Measurements from ENCODE around the gene CHN2.

Gene CHN2

GRCh38 chr7:29315122-29315891 lies 120.7 kb downstream of the CHN2 start:
- no peak for DNase-seq

DNA sequence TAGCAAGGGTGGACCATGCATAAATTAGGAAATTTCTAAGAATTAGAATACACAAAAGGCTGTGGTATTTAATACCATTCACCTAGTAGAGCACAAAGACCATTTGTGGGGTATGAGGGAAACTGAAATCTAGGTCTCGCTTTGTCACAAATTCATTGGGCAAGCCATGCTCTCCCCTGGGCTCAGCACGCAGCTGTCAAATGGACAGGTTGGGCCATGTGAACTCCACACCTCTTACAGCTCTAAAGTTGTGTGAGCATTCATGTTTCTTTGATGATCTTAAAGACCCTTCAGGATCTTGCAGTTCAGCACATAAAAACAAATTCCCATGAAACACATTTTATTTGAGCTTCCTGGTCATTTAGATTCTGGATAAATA lies 121.3 kb downstream of the CHN2 start:
- no peak for DNase-seq

DNA sequence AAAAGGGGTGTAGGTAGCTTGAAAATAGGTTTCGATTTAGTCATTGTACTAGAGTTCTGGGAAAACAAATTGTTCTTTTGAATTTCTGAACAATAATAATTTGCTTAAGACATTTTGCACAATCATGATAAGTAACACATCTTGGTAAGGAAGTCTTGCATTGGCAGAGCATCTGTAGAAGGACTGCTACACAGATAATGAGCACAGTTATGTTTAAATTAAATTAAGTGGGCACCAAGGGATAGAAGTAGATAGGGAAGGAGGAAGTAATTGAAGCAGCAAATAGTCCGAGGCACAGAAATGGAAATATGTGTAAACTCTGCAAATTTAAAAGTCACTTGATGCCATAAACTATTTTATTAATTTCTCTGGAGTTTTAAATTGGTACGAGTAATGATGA lies 122.4 kb downstream of the CHN2 start:
- DNase-seq: no peak

- no peak for DNase-seq
Measured at GRCh38 chr7:29318853-29319718, 124.5 kb downstream of the CHN2 start.

GRCh38 chr7:29319719-29320521 lies 125.3 kb downstream of the CHN2 start:
- peak; percentile 31 for DNase-seq

DNA sequence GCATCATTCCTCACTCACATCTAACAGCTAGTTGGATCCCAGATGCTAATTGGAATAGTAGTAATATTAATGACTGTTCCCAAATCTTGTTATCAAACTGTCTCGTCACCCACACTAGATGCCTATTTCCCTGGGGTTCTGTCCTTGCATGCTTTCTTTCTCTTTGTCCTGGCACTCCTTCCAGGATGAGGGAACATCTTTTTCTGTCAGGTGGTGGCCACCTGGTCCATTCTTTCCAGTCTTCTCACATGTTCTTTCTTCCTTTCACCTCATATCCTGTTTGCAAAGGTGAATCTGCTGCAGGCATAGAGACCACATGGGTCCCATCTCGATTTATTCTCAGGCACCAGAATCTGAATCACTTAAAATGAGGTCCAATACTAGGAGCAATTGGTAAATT lies 126.0 kb downstream of the CHN2 start:
- DNase-seq: no peak

DNA sequence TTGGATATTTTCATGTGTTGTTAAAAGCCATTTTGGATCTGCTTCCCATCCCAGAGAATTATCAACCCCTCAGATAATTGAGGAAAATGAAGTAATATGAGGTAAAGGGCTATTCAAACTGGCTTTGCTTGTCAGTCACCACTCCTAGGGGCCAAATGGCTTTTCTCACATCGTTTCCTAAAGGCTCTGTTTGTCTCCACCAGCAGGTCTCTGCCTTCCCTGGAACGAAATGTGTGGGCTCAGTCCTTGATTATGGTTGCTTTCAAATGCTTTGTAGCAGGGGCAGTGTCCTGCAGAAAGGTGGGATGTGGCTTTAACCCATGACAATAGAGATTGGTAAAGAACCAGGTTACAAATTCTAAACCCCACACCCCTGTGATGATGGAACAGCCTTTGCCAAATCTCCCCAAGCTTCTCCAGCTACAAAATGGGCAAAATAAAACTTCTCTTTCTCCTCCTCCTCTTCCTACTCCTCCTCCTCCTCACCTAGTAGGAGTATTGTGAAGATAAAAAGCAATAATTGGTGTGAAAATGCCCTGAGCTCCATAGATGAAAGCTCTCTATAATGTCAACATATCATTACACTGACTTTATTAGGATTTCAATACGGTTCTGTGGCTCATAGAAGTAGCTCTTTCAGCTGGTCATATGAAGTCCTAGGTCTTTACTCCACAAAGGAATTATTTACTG lies 127.6 kb downstream of the CHN2 start:
- no peak for DNase-seq

DNA sequence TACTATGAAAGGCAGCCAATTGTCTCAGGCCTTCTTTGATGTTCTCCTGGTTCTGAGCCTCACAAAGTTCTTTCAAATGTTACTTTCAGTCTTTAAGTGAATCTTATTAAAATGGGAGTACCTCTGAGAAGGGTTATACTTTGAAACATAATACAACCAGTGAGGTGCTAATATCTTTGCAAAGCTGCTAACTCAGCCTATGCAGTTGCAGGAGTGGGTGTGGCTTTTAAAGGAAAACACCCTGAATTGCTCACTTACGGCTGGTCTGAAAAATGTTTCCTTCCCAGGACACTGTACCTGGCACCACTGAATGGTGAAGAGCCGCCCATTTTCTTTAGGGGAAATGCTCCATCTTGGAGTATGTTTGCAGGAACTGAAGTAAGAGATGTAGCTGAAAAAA lies 130.9 kb downstream of the CHN2 start:
- no peak for DNase-seq

DNA sequence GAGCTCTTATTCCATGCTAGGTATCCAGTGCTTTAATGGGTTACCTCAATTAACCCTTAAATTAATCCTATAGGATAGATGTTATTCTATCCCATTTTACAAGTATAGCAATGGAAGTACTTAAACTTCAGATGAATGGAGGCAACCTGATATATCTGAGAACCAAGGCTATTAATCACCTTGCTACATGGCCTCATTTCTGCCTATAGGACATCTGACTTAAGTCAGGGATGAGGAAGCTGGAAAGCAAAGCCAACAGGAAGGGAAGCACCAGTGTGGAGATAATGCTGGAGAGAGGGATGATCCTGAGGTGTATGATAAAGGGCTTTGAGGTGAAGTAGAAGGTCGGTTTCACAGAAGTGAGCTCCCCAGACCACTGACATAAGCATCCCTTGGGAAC lies 132.3 kb downstream of the CHN2 start:
- no peak for DNase-seq

GRCh38 chr7:29327455-29327854 lies 132.9 kb downstream of the CHN2 start:
- no peak for DNase-seq

DNA sequence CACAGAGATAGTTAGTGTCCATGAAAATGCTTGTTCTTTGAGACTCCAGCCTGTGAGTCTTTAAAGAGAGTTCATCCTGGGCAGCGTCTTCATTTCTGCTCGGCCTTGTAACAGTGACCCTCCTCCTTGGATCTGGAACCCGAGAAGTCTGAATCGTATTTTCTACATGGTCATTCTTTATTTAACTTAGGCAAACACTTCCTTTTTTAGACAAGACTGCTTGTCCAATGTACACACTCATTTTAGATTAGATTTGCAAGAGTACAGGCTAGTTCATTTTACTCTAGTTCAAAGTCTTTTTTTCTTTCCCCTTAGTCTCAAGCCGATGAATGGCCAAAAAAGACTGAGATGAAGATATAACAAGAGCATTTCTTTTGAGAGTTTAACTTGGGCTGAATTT lies 133.5 kb downstream of the CHN2 start:
- DNase-seq: no peak

DNA sequence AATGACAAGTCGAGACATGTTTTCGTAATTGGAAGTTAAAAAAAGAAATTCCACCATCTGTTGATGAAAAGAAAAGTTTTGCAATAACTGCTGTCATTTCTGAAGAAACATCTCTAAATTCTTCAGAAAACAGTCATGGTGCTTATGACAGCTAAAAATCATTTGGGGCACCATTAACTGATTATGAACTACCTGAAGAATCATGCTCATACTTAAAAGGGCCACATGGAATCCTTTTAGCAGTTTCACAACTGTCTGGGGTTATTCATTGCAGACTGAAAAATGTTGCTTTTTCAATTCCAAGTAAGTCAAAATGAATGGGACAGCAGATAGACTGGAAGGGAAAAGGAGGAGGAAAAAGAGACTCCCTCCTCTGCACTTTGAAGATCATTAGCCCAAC lies 134.2 kb downstream of the CHN2 start:
- DNase-seq: no peak

GRCh38 chr7:29329686-29330085 lies 135.1 kb downstream of the CHN2 start:
- DNase-seq: no peak

DNA sequence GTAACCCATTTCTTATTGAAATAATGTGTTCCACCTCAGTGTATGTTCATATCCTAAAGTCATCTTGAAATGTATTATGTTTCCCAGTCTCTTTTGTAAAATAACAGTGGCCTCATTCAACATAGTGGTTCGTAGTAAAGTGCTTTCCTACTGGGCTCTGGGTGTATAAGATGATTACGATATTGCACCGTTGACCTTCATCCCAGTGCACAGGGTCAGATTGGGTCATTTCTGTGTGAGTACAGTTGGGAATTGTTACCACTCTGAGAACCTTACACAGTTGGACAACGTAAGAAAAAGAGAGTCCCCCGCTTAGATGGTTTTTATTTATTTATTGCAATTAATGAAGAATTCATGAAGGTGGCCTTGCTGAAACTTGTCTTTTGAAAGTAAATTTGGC lies 135.6 kb downstream of the CHN2 start:
- no peak for DNase-seq

DNA sequence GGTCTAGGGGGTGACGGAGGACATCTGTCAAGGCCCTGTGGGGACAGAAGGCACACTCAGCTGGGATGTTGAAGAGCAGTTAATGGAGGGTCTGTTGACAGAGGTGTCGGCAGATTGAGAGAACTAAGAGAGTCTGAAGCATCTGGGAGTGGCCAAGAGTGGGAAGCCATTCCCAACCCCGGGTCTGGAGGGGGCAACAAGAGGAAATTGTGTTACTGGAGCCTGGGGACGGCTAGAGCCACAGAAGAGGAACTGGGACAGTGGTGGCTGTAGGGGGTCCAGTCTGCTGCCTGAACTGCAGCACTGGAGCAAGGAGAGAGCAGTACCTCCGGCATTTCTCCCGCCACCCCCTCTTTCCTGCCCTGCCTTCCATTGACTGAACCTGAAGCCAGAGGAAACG lies 136.6 kb downstream of the CHN2 start:
- DNase-seq: no peak

DNA sequence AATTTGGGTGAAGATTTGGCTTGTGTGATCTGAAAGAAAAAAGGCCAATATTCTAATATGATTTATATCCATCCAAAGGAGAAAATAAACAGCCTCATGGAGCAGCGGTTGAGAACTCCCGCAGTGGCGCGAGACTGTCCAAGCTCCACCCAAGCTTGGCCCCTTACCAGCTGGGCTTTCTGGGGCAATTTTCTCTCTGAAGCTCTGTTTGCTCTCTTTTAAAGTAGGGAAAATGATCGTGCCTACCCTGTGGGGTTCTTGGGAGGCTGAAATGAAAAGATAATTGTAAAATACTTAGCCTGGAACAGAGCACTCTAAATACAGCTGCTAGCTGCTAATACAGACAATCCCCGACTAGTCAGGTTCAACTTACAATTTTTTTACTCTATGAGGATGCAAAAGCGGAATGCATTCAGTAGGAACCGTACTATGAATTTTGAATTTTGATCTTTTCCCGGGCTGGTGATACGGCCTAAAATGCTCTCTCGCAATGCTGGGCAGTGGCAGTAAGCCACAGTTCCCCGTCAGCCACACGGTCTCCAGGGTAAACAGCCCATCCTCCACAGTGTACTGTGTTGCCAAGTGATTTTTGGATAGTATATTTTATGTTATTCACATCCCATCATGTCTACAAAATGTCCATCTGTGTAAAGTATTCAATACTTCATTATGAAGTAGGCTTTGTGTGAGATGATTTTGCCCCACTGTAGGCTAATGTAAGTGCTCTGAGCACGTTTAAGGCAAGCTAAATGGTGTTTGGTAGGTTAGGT lies 137.7 kb downstream of the CHN2 start:
- DNase-seq: peak; percentile 56

GRCh38 chr7:29332875-29333855 lies 138.6 kb downstream of the CHN2 start:
- DNase-seq: peak; percentile 38

DNA sequence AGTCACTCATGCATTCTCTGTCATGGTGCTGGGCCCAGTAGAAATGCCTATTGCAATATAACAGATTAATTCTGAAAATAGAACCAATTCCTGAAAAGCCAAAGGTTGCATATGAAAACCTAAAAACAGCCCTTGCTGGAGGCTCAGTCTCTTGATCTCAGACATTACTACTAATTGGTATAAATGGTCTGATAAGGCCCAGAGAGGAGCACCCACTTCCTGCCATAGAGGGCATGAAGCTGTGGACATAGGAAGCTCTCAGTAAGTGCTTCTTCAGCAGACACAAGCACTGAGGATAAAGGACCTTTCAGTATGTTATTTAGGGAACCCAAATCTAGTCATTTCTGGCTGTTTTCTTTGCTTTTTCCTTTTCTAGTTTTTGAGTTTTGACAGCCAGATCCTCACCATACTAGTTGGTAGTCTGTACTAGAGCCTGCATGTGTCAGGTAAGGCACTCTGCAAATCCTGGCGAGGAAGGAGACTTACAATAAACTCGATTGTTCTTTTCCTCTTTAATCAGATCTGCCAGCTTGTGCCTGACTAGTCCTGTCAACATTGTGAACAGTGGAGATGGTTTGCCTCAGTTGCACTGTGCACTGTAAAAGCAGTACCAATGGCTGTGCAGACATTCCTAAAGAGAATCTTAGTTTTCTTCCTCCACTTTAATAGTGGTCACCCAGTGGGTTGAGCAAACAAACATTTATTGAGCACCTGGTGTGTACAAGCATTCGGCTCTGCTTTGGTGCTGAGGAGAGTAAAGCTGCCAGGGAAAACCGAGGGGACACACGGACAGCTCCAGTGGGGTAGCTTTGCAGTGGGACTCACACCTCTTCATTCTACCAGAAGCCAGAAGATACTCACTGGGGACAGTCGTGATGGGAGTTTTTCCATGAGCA lies 140.9 kb downstream of the CHN2 start:
- DNase-seq: no peak

DNA sequence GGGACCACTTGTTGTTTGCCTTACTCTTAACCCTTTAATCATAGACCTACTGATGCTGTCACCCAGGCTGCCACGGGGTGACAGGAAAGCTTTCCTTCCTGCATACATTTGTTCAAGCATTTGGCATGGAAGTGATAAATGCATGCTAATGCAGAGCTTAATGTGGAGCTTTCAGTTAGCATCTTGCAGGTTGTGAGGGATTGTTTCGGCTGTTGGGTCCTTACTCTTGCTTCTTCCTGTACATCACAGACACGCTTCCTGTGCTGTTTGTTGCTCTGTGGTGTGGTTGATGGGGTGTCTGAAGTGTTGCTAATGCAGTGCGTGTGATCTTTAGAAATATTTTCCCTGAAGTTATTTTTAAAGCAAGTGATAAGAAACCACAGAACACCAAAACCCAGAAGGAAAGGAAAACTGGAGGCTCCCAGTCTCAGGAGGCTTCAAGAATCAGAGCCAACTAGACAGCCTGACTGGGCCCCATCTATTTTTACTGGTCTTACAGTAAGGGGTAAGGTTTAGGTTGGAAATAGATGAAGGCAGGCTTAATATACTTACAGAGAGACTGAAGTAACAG lies 143.1 kb downstream of the CHN2 start:
- no peak for DNase-seq
